Fibroblast of pulmonary artery (primary cell): Measurements from ENCODE around the gene DGKB.

Experiments
- DNase-seq: peaks from one replicate; pipeline ENCODE4 v3.0.0-alpha.2; 2010; ENCODE audit warnings: low read depth
- H3K4me3 ChIP-seq: replicated peaks from 2 replicates; pipeline ENCODE4 v1.5.1; 2011; ENCODE audit warnings: low read depth, mild to moderate bottlenecking, control low read depth, low read length, moderate library complexity
- TF ChIP-seq, protein P1 (sequence below): IDR thresholded peaks from 2 replicates; pipeline ENCODE4 v1.5.1; 2011; ENCODE audit warnings: mild to moderate bottlenecking, control low read depth, low read length, inconsistent platforms; ENCODE audit errors: missing control alignments

DGKB gene

DNA sequence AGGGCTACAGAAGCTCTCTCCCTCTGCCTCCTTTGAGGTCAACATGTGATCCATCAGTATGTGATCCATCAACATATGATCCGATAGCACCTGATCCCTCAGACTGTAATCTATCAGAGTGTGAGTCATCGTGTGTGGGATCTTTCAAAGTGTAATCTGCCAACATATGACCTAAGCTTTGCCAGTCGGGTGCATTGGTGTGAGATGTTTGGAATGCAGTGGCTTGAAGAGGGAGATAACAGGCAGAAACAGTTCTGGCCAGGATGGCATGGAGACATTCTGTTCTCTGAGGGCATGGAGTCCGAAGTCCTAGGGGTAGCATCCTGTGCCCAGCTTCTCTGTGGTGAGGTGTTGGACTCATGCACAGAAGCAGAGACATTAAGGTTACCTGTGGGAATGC lies 695.4 kb downstream of the DGKB start:
- TF ChIP-seq, protein P1, sequence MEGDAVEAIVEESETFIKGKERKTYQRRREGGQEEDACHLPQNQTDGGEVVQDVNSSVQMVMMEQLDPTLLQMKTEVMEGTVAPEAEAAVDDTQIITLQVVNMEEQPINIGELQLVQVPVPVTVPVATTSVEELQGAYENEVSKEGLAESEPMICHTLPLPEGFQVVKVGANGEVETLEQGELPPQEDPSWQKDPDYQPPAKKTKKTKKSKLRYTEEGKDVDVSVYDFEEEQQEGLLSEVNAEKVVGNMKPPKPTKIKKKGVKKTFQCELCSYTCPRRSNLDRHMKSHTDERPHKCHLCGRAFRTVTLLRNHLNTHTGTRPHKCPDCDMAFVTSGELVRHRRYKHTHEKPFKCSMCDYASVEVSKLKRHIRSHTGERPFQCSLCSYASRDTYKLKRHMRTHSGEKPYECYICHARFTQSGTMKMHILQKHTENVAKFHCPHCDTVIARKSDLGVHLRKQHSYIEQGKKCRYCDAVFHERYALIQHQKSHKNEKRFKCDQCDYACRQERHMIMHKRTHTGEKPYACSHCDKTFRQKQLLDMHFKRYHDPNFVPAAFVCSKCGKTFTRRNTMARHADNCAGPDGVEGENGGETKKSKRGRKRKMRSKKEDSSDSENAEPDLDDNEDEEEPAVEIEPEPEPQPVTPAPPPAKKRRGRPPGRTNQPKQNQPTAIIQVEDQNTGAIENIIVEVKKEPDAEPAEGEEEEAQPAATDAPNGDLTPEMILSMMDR = no peak
- DNase-seq = peak; percentile 14
- H3K4me3 ChIP-seq = no peak overlapping the region

DNA sequence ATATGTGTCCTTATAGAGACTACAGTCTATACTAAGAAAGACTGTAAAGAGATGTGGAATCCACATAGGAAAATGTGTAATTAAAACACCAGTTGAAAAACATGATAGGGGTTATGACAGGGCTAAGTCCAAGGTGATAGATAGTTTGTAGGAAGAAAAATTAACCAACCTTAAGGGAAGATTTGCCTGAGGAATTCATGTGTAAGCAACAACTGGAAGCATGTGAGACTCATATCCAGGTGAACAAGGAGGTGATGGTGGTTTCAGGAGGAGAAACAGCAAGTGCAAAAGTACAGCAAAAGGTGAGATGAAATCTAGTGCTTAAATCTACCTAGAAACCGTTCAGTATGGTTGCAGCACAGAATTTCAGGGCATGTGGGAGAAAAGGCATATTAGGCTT lies 696.4 kb downstream of the DGKB start:
- TF ChIP-seq, protein P1 = no peak
- H3K4me3 ChIP-seq = no peak overlapping the region
- DNase-seq = no peak

DNA sequence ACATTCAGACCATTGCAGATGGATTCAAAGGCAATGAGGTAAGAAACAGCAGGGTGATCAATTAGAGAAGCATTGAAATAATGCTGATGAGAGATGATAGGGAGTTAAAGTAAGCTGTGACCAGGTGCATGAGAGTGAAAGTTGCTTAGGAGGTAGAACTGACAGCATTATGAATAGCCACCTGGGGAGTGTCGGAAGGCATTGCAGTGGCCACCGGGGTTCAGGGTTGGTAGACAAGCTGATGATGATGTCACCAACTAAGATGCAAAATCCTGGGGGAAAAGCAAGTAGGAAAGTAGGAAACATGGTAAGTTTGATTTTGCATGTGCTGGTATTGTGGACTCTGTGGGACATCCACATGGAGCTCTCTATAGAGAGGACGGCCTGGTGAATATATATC lies 701.2 kb downstream of the DGKB start:
- no peak for DNase-seq
- H3K4me3 ChIP-seq = no peak overlapping the region
- TF ChIP-seq, protein P1 = no peak

DNA sequence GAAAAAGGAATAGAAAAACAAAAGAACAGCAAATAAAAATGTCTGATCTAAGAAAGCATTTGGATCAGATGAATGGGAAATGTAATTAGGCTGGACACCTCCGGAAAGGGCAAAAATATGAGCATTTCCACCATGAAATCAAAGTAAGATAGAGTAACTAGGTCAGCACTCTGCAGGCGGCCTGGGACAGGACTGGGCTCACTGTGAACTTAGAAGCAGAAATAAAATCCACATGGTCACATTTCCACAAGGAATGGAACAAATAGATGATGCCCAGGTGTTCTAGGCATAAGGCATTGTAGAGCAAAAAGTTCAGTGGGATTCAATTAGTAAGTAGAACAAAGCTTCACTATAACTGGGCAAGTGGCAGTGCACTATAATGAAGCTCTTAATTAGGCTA lies 703.2 kb downstream of the DGKB start:
- DNase-seq = no peak
- H3K4me3 ChIP-seq = no peak overlapping the region
- TF ChIP-seq, protein P1 = no peak

DNA sequence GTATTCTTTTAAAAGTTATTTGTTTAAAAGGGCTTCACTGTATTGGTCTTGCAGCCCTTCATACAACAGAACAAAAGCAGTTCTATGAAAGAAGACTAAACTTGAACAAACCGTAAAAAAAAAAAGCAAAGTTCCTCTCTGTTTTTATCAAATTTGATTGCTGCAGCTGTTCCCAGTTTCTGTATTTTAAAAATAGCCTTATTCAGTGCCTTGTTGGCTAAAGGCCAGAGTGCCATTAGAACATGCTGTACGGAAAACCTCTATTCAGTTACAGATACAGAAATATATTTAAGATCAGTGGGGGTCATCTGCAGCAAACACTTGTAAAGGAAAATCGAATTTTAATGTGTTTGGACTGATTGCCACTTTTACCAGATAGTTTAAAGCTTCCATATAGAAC lies 705.3 kb downstream of the DGKB start:
- TF ChIP-seq, protein P1 = no peak
- peak; percentile 70 for DNase-seq

DNA sequence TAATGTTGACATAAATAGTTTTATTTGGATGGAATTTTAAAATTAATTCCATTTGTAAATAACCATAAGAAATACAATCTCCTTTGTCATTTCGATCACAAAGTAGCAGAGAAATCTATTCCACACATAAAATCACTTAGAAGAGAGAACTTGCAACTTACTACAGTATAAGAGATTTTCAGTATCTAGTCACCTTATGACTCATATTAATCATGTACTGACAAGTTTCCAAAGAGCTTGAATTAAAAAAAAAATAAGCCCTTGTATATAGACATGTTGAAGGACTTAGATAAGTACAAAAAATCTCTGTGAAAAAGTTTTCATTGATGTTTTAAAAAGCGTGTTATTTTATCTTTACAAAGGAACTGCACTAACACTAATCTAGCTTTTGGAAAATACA lies 706.0 kb downstream of the DGKB start:
- no peak overlapping the region for H3K4me3 ChIP-seq
- peak; percentile 8 for DNase-seq
- TF ChIP-seq, protein P1 = no peak

More for the DNA sequence above, 705.3 kb downstream of the DGKB start:
- no peak overlapping the region for H3K4me3 ChIP-seq

DNA sequence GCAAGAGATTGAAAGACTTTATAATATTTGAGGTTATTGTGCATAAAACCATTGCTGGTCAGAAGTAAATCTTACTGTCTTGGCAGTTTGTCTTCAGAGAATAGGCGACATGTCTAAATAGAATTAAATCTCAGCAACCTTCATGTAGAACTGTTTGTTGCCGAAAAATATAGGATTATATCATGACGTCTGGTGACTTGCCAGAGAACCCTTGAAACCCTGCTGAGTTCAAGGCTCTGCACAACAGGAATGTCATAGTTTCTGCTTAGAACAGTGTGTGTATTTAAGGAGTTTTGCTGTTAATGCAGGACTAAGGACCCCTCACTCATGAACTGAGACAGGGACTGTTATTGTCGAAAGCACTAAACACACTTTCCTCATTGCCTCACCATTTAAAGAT lies 706.7 kb downstream of the DGKB start:
- H3K4me3 ChIP-seq = no peak overlapping the region
- TF ChIP-seq, protein P1 = no peak
- no peak for DNase-seq
